Fibroblast of mammary gland (primary cell): Measurements from ENCODE around the gene ATP1A2.

Experiments used
- DNase-seq: peaks from one replicate; pipeline ENCODE4 v3.0.0-alpha.2; 2010; ENCODE audit warnings: low read depth
- H3K4me3 ChIP-seq: 2 replicates; pipeline ENCODE4 v1.5.1; 2011; ENCODE audit warnings: low read depth, mild to moderate bottlenecking, low read length, moderate library complexity; ENCODE audit not compliant: control insufficient read depth
- CTCF ChIP-seq: conservative IDR thresholded peaks from 2 replicates; pipeline ENCODE4 v1.5.1; 2011; ENCODE audit warnings: low read depth, low read length, inconsistent platforms; ENCODE audit not compliant: control insufficient read depth, insufficient read depth

Gene ATP1A2

GRCh38 chr1:160101037-160101716 lies 14.4 kb upstream of the ATP1A2 start:
- peak; percentile 63 for DNase-seq

GRCh38 chr1:160101717-160102522 lies 13.6 kb upstream of the ATP1A2 start:
- TF ChIP-seq CTCF: no peak
- H3K4me3 ChIP-seq: no peak overlapping the region
- no peak for DNase-seq

More at GRCh38 chr1:160101037-160101716, 14.4 kb upstream of the ATP1A2 start:
- TF ChIP-seq CTCF: peak; percentile 89
- no peak overlapping the region for H3K4me3 ChIP-seq

GRCh38 chr1:160103658-160104408 lies 11.7 kb upstream of the ATP1A2 start:
- no peak for DNase-seq
- no peak for TF ChIP-seq CTCF
- no peak overlapping the region for H3K4me3 ChIP-seq

DNA sequence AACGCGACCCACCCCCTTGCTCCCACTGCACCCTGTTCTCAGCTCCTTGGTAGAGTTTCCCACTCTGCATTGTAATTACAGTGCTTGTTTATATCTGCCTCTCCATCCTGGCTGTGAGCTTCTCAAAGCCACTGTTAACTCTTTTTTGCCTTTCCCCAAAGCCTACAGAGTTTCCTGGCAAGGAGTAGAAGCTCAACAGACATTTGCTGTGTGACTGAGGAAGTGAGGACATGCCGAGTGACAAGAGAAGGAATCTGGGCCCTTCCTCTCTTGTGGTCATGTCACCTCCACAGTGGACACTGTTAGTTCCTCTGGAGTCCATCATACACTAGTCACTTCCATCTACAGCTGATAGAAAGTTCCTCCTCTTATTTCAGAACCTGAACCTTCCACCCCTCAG lies 11.1 kb upstream of the ATP1A2 start:
- DNase-seq: no peak
- TF ChIP-seq CTCF: no peak
- H3K4me3 ChIP-seq: no peak overlapping the region

GRCh38 chr1:160105155-160105554 lies 10.4 kb upstream of the ATP1A2 start:
- H3K4me3 ChIP-seq: no peak overlapping the region
- DNase-seq: no peak
- TF ChIP-seq CTCF: no peak

DNA sequence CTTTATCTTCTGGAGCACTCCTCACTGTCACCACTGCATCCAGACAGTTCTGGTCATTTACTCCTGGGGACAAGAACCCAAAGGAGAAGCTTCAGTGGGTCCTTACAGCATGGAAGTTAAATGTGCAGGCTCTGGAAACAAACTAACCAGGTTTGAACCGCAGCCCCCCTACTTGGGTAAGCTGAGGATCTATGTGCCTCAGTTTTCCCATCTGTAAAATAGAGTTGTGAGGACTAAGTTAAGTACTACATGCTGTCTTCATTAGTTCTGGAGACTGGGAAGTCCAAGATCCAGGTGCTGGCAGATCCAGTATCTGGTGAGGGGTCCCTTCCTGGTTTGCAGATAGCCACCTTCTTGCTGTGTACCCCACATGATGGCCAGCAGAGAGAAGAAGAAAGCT lies 8.0 kb upstream of the ATP1A2 start:
- TF ChIP-seq CTCF: no peak
- no peak overlapping the region for H3K4me3 ChIP-seq
- DNase-seq: no peak
